Activated CD8-positive, alpha-beta memory T cell treated with anti-CD3 and anti-CD28 coated beads for 48 hours (primary cell): ENCODE measurements around the gene GAA.
A peak's percentile ranks its signal among the peaks of the same experiment; 100 is the strongest.

ENCODE experiments used
- DNase-seq, 3 experiments: peaks; one replicate each; pipeline ENCODE4 v3.0.0-alpha.2; 2020; ENCODE audit warnings: low read depth in 2 of 3, low spot score in 2 of 3

Gene GAA

GRCh38 chr17:80101011-80101945, at the start of gene GAA:
Gene GAA (plus strand): TSS chr17:80101581. CDS start chr17:80104587, 3,006 bp downstream.
- DNase-seq = peak; percentile 75 to 82 (median 80)

GRCh38 chr17:80051681-80052080, 49.7 kb upstream of the GAA start:
- no peak for DNase-seq

GRCh38 chr17:80053102-80053501, 48.3 kb upstream of the GAA start:
- no peak for DNase-seq

GRCh38 chr17:80055597-80055996, 45.8 kb upstream of the GAA start:
- DNase-seq = no peak

- DNase-seq = no peak
These were observed 42.9 kb upstream of the GAA start for GRCh38 chr17:80058311-80058955.

- DNase-seq = no peak
These were observed 40.7 kb upstream of the GAA start for GRCh38 chr17:80060644-80061043.

- DNase-seq = no peak
These were observed 40.0 kb upstream of the GAA start for GRCh38 chr17:80061421-80061820.

GRCh38 chr17:80063830-80064585, 37.4 kb upstream of the GAA start:
- DNase-seq = no peak

- DNase-seq = no peak
These were observed 36.7 kb upstream of the GAA start for GRCh38 chr17:80064696-80065095.

GRCh38 chr17:80065478-80066170, 35.8 kb upstream of the GAA start:
- no peak for DNase-seq

- no peak for DNase-seq
These were observed 33.9 kb upstream of the GAA start for GRCh38 chr17:80067393-80067986.

GRCh38 chr17:80068301-80069222, 32.8 kb upstream of the GAA start:
- DNase-seq = no peak

GRCh38 chr17:80070375-80071115, 30.8 kb upstream of the GAA start:
- no peak for DNase-seq

GRCh38 chr17:80071116-80071841, 30.1 kb upstream of the GAA start:
- DNase-seq = no peak

GRCh38 chr17:80072410-80072809, 29.0 kb upstream of the GAA start:
- no peak for DNase-seq

GRCh38 chr17:80080081-80080480, 21.3 kb upstream of the GAA start:
- DNase-seq = no peak

GRCh38 chr17:80081596-80081995, 19.8 kb upstream of the GAA start:
- DNase-seq = no peak
